Measurements from ENCODE around the gene FNDC1.

FNDC1 gene

GRCh38 chr6:159190460-159190859, 21.3 kb downstream of the FNDC1 start:
- no peak overlapping the region for H3K4me3 ChIP-seq (IDR thresholded peaks at IDR 0.05; ENCODE audit: insufficient read depth, low read depth, low read length)
- H3K36me3 ChIP-seq (ENCODE audit: insufficient read depth), result no peaks in the 10 kb centered on the region
- no peak for TF ChIP-seq CTCF (conservative IDR thresholded peaks at IDR 0.05; ENCODE audit: low read depth, low read length)
- no peak overlapping the region for H2AFZ ChIP-seq (ENCODE audit: low read depth)
- no peaks in the 10 kb centered on the region for H3K79me2 ChIP-seq (ENCODE audit: insufficient read depth, low read depth)
- no peaks in the 10 kb centered on the region for H4K20me1 ChIP-seq (ENCODE audit: insufficient read depth)
- H3K4me1 ChIP-seq (ENCODE audit: low read depth, poor library complexity, severe bottlenecking), result no peaks in the 10 kb centered on the region
- no peak overlapping the region for H3K4me2 ChIP-seq
- H3K9ac ChIP-seq, result no peak overlapping the region
- no peaks in the 10 kb centered on the region for H3K27me3 ChIP-seq (ENCODE audit: insufficient read depth, low read depth)
- no peak overlapping the region for H3K27ac ChIP-seq

GRCh38 chr6:159193923-159194322, 24.7 kb downstream of the FNDC1 start:
- Histone ChIP-seq H3K79me2 (ENCODE audit: insufficient read depth, low read depth) (no peaks in the 10 kb centered on the region), H3K27me3 (ENCODE audit: insufficient read depth, low read depth) (no peaks in the 10 kb centered on the region), H3K9ac (no peak overlapping the region), H2AFZ (ENCODE audit: low read depth) (no peak overlapping the region), H4K20me1 (ENCODE audit: insufficient read depth) (no peaks in the 10 kb centered on the region), H3K4me3 (IDR thresholded peaks at IDR 0.05; ENCODE audit: insufficient read depth, low read depth, low read length) (no peak overlapping the region), H3K4me2 (no peak overlapping the region), H3K27ac (no peak overlapping the region), H3K4me1 (ENCODE audit: low read depth, poor library complexity, severe bottlenecking) (no peaks in the 10 kb centered on the region), H3K36me3 (ENCODE audit: insufficient read depth) (no peaks in the 10 kb centered on the region)
- no peak for TF ChIP-seq CTCF (conservative IDR thresholded peaks at IDR 0.05; ENCODE audit: low read depth, low read length)

- no peak overlapping the region for H3K4me2 ChIP-seq
- no peak overlapping the region for H3K9ac ChIP-seq
- no peaks in the 10 kb centered on the region for H3K27me3 ChIP-seq (ENCODE audit: insufficient read depth, low read depth)
- H3K36me3 ChIP-seq (ENCODE audit: insufficient read depth), result no peaks in the 10 kb centered on the region
- no peaks in the 10 kb centered on the region for H3K4me1 ChIP-seq (ENCODE audit: low read depth, poor library complexity, severe bottlenecking)
- no peak overlapping the region for H3K4me3 ChIP-seq (IDR thresholded peaks at IDR 0.05; ENCODE audit: insufficient read depth, low read depth, low read length)
- TF ChIP-seq CTCF (conservative IDR thresholded peaks at IDR 0.05; ENCODE audit: low read depth, low read length), result no peak
- H2AFZ ChIP-seq (ENCODE audit: low read depth), result no peak overlapping the region
- H3K79me2 ChIP-seq (ENCODE audit: insufficient read depth, low read depth), result no peaks in the 10 kb centered on the region
- no peak overlapping the region for H3K27ac ChIP-seq
- H4K20me1 ChIP-seq (ENCODE audit: insufficient read depth), result no peaks in the 10 kb centered on the region
Measured at GRCh38 chr6:159194421-159194820, 25.2 kb downstream of the FNDC1 start.

DNA sequence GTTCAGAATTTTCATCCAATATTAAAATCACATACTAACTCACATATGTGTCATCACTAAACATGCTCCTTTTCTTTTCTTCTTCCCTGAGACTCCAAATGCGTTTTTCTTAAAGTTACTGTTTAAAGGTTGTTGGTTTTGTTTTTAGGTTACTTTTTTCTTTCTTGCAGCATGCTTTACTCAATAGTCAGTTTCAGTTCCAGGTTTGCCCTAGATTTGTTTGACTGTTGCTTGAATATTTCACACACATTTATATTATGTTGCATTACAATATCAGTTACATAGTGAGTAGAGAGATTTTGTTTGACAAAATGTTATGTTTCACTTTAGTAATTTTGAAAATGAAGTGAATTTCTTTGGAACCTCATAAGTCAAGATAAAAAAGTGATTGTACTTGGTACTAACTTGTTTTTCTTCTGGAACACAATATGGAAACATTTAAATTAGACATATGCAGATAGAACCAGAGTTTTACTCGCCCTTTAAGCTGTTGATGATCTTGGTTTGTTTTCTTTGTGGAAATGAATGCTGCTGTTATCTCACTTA, 27.3 kb downstream of the FNDC1 start:
- Histone ChIP-seq H3K4me3 (IDR thresholded peaks at IDR 0.05; ENCODE audit: insufficient read depth, low read depth, low read length) (no peak overlapping the region), H3K4me1 (ENCODE audit: low read depth, poor library complexity, severe bottlenecking) (no peaks in the 10 kb centered on the region), H3K4me2 (no peak overlapping the region), H3K27me3 (ENCODE audit: insufficient read depth, low read depth) (no peaks in the 10 kb centered on the region), H3K79me2 (ENCODE audit: insufficient read depth, low read depth) (no peaks in the 10 kb centered on the region), H3K27ac (no peak overlapping the region), H3K36me3 (ENCODE audit: insufficient read depth) (no peaks in the 10 kb centered on the region), H2AFZ (ENCODE audit: low read depth) (no peak overlapping the region), H3K9ac (no peak overlapping the region), H4K20me1 (ENCODE audit: insufficient read depth) (no peaks in the 10 kb centered on the region)
- no peak for TF ChIP-seq CTCF (conservative IDR thresholded peaks at IDR 0.05; ENCODE audit: low read depth, low read length)

All from KMS-11 (cell line).